Naive thymus-derived CD4-positive, alpha-beta T cell (primary cell): ENCODE results near the gene ALDH4A1. TPM values are rescaled to one million over a fixed set of nuclear protein-coding genes. Genes with fewer than 3 reads are reported as not detected.
A peak's percentile ranks its signal among the peaks of the same experiment; 100 is the strongest.

Source experiments
- ATAC-seq: fragments of 150-1000 bp; cut with Tn5 transposase; 2 replicates; pipeline ENCODE4 v1.10.0; 2021; ENCODE audit warnings: mild to moderate bottlenecking, moderate library complexity
- CTCF ChIA-PET: fragments of 350-600 bp; sonication (Branson Sonifier 250); formaldehyde crosslinking; loops from one replicate; lab custom pipeline; 2021; ENCODE audit warnings: antibody characterized with exemption; lab: Charles Lee
- POLR2A ChIA-PET: fragments of 350-600 bp; sonication (Branson Sonifier 250); formaldehyde crosslinking; loops from one replicate; lab custom pipeline; 2021; ENCODE audit warnings: antibody characterized with exemption, inconsistent platforms; lab: Charles Lee
- DNase-seq, 9 donors: peaks; one replicate each; pipeline versions ENCODE4 v3.0.0 to v3.0.0-alpha.2; 2020 to 2022; ENCODE audit warnings: mixed read lengths in 1 of 9
- H3K27ac ChIP-seq: one replicate; pipeline ENCODE4 v1.7.0; 2013; ENCODE audit warnings: mild to moderate bottlenecking, low read depth, low read length, moderate library complexity
- H3K27me3 ChIP-seq, 2 donors: one replicate each; pipeline ENCODE4 v1.7.0; 2013; ENCODE audit warnings: low read length in 2 of 2, mild to moderate bottlenecking in 2 of 2, moderate library complexity in 2 of 2; ENCODE audit not compliant: control insufficient read depth in 2 of 2, insufficient read depth in 2 of 2
- H3K36me3 ChIP-seq, 3 experiments: 1 replicate in 2 of 3; 2 replicates in 1 of 3; pipeline ENCODE4 v1.7.0; 2013; ENCODE audit warnings: low read length in 3 of 3, mild to moderate bottlenecking in 3 of 3, moderate library complexity in 1 of 3; ENCODE audit not compliant: insufficient read depth in 3 of 3, control insufficient read depth in 2 of 3
- H3K4me1 ChIP-seq, 2 donors: one replicate each; pipeline ENCODE4 v1.7.0; 2013; ENCODE audit warnings: low read length in 2 of 2, mild to moderate bottlenecking in 2 of 2, moderate library complexity in 1 of 2; ENCODE audit not compliant: control insufficient read depth in 2 of 2, insufficient read depth in 2 of 2
- H3K4me3 ChIP-seq: 2 replicates; pipeline ENCODE4 v1.7.0; 2013; ENCODE audit warnings: mild to moderate bottlenecking, low read length
- H3K9me3 ChIP-seq, 3 experiments: 1 replicate in 2 of 3; 2 replicates in 1 of 3; pipeline ENCODE4 v1.7.0; 2013; ENCODE audit warnings: low read length in 3 of 3; ENCODE audit not compliant: control insufficient read depth in 2 of 3
- H3K27ac Mint-ChIP-seq, 9 donors: one replicate each; pipeline ENCODE4 v1.8.0; 2020 to 2022; ENCODE audit warnings: mixed read lengths in 9 of 9, mild to moderate bottlenecking in 8 of 9, moderate library complexity in 5 of 9, inconsistent platforms in 2 of 9
- H3K27me3 Mint-ChIP-seq, 5 donors: one replicate each; pipeline ENCODE4 v1.8.0; 2021 to 2022; ENCODE audit warnings: mixed read lengths in 5 of 5, mild to moderate bottlenecking in 1 of 5
- H3K36me3 Mint-ChIP-seq, 5 donors: one replicate each; pipeline ENCODE4 v1.8.0; 2020 to 2022; ENCODE audit warnings: mixed read lengths in 5 of 5, mild to moderate bottlenecking in 3 of 5, inconsistent platforms in 1 of 5
- H3K4me1 Mint-ChIP-seq, 7 donors: one replicate each; pipeline ENCODE4 v1.8.0; 2020 to 2022; ENCODE audit warnings: mixed read lengths in 7 of 7, mild to moderate bottlenecking in 3 of 7, inconsistent platforms in 1 of 7
- H3K4me3 Mint-ChIP-seq, 10 donors: one replicate each; pipeline ENCODE4 v1.8.0; 2020 to 2022; ENCODE audit warnings: mild to moderate bottlenecking in 10 of 10, mixed read lengths in 10 of 10, moderate library complexity in 6 of 10, inconsistent platforms in 2 of 10
- H3K9me3 Mint-ChIP-seq, 11 donors: one replicate each; pipeline ENCODE4 v1.8.0; 2020 to 2022; ENCODE audit warnings: mixed read lengths in 11 of 11, mild to moderate bottlenecking in 4 of 11, inconsistent platforms in 1 of 11, moderate library complexity in 1 of 11
- intact Hi-C, 2 donors: fragments of 100-400 bp; cut with micrococcal nuclease; formaldehyde crosslinking; loops; one replicate each; pipeline ENCODE4 v1.15.1; 2023
- polyA plus RNA-seq, 2 donors: library from polyadenylated mRNA; unstranded; fragments of 300-500 nt; fragmentation: Illumina TruSeq; gene quantifications; one replicate each; pipeline ENCODE4 v1.2.3, GENCODE V29; 2021
- total RNA-seq, 6 experiments: library from RNA in 5 of 6; stranded (reverse) in 5 of 6; gene quantifications; 1 replicate in 5 of 6; 2 replicates in 1 of 6; pipeline ENCODE4 v1.2.3 and lab custom pipeline; 2021 to 2026

ALDH4A1 gene
- total and polyA plus RNA-seq, 7 experiments from 2014 or later = 0.94 to 3.2 (median 1.4) TPM

GRCh38 chr1:18922848-18923755, 20.7 kb upstream of the ALDH4A1 start:
- ATAC-seq (no peak), DNase-seq (no peak)
- H3K27me3 Mint-ChIP-seq = no peaks in the 10 kb centered on the region
- H3K4me3 Mint-ChIP-seq = peak overlapping the region; percentile 22 to 78 (median 68)
- Histone ChIP-seq H3K27me3 (no peaks in the 10 kb centered on the region), H3K4me1 (peaks cover 42 to 49% of the 10 kb centered on the region in 2 donors), H3K9me3 (no peaks in the 10 kb centered on the region), H3K4me3 (no peak overlapping the region), H3K27ac (no peak overlapping the region), H3K36me3 (peaks cover 0 to 29% (median 8%) of the 10 kb centered on the region in 3 experiments)
- ChIA-PET CTCF (interaction anchor here (1.2 to 5.3 kb wide), 8 partner anchors 10 to 152 kb away, joined by 3 to 58 read pairs (median 5); no protein-coding TSS in a partner anchor), POLR2A (interaction anchor here (0.8 to 7.7 kb wide), 6 partner anchors 13 to 47 kb away, joined by 3 to 181 read pairs (median 4); partner anchors contain the start of genes ALDH4A1 and IFFO2)
- peak overlapping the region; percentile 31 to 83 (median 72) for H3K27ac Mint-ChIP-seq
- peaks cover 24 to 60% (median 49%) of the 10 kb centered on the region in 7 donors for H3K4me1 Mint-ChIP-seq
- H3K36me3 Mint-ChIP-seq = peaks cover 0 to 7% (median 0%) of the 10 kb centered on the region in 5 donors
- peaks cover 0 to 4% (median 0%) of the 10 kb centered on the region in 11 donors for H3K9me3 Mint-ChIP-seq
- intact Hi-C loops = no loop called here

GRCh38 chr1:18922319-18922726, 20.0 kb upstream of the ALDH4A1 start:
- Mint-ChIP-seq H3K4me3 (no peak overlapping the region), H3K4me1 (peaks cover 24 to 52% (median 43%) of the 10 kb centered on the region in 7 donors), H3K36me3 (peaks cover 0 to 8% (median 0%) of the 10 kb centered on the region in 5 donors), H3K27me3 (no peaks in the 10 kb centered on the region), H3K27ac (peak overlapping the region in 1 of 9 donors; percentile 47), H3K9me3 (peaks cover 0 to 4% (median 0%) of the 10 kb centered on the region in 11 donors)
- H3K27me3 ChIP-seq = no peaks in the 10 kb centered on the region
- no peak overlapping the region for H3K4me3 ChIP-seq
- intact Hi-C loops = no loop called here
- H3K27ac ChIP-seq = no peak overlapping the region
- no peaks in the 10 kb centered on the region for H3K9me3 ChIP-seq
- ChIA-PET CTCF (interaction anchor here (0.9 to 1.2 kb wide), 3 partner anchors 9 to 38 kb away, joined by 3 to 5 read pairs (median 3); no protein-coding TSS in a partner anchor), POLR2A (interaction anchor here (1.1 to 1.8 kb wide), 2 partner anchors 32 to 34 kb away, joined by 3 to 7 read pairs; partner anchors contain the start of gene IFFO2)
- peaks cover 0 to 36% (median 8%) of the 10 kb centered on the region in 3 experiments for H3K36me3 ChIP-seq
- DNase-seq (no peak), ATAC-seq (no peak)
- H3K4me1 ChIP-seq = peaks cover 35 to 41% of the 10 kb centered on the region in 2 donors

- Histone ChIP-seq H3K27me3 (no peaks in the 10 kb centered on the region), H3K9me3 (no peaks in the 10 kb centered on the region), H3K4me3 (no peak overlapping the region), H3K27ac (no peak overlapping the region), H3K36me3 (peaks cover 0 to 43% (median 8%) of the 10 kb centered on the region in 3 experiments), H3K4me1 (peaks cover 29 to 35% of the 10 kb centered on the region in 2 donors)
- H3K27ac Mint-ChIP-seq = peak overlapping the region in 5 of 9 donors; percentile 17 to 62 (median 47)
- POLR2A ChIA-PET = interaction anchor here (1.1 to 1.8 kb wide), 3 partner anchors 27 to 35 kb away, joined by 3 to 7 read pairs (median 3); partner anchors contain the start of gene IFFO2
- H3K4me3 Mint-ChIP-seq = peak overlapping the region in 1 of 10 donors; percentile 11
- intact Hi-C loops = loop anchor here in 1 of 2 donors (1.0 kb wide), 1 partner anchor 51 kb away; no protein-coding TSS in a partner anchor
- H3K9me3 Mint-ChIP-seq = peaks cover 0 to 4% (median 0%) of the 10 kb centered on the region in 11 donors
- H3K27me3 Mint-ChIP-seq = no peaks in the 10 kb centered on the region
- CTCF ChIA-PET = interaction anchor here (0.9 to 1.2 kb wide), 3 partner anchors 8 to 38 kb away, joined by 3 to 5 read pairs (median 3); no protein-coding TSS in a partner anchor
- no peak for DNase-seq
- no peak for ATAC-seq
- H3K36me3 Mint-ChIP-seq = peaks cover 0 to 12% (median 3%) of the 10 kb centered on the region in 5 donors
- H3K4me1 Mint-ChIP-seq = peaks cover 20 to 46% (median 41%) of the 10 kb centered on the region in 7 donors
Observed at GRCh38 chr1:18921516-18922251, 19.3 kb upstream of the ALDH4A1 start.

- Histone ChIP-seq H3K4me1 (peaks cover 22 to 28% of the 10 kb centered on the region in 2 donors), H3K9me3 (no peaks in the 10 kb centered on the region), H3K4me3 (no peak overlapping the region), H3K36me3 (peaks cover 0 to 50% (median 11%) of the 10 kb centered on the region in 3 experiments), H3K27ac (no peak overlapping the region), H3K27me3 (no peaks in the 10 kb centered on the region)
- H3K4me3 Mint-ChIP-seq = no peak overlapping the region
- POLR2A ChIA-PET = interaction anchor here (0.6 to 1.8 kb wide), 3 partner anchors 28 to 89 kb away, joined by 3 to 7 read pairs (median 3); partner anchors contain the start of gene IFFO2
- DNase-seq (no peak), ATAC-seq (no peak)
- CTCF ChIA-PET = no interaction called here
- peaks cover 0 to 4% (median 0%) of the 10 kb centered on the region in 11 donors for H3K9me3 Mint-ChIP-seq
- intact Hi-C loops = loop anchor here in 1 of 2 donors (1.0 kb wide), 1 partner anchor 51 kb away; no protein-coding TSS in a partner anchor
- H3K4me1 Mint-ChIP-seq = peaks cover 20 to 41% (median 37%) of the 10 kb centered on the region in 7 donors
- peak overlapping the region in 1 of 9 donors; percentile 53 for H3K27ac Mint-ChIP-seq
- H3K36me3 Mint-ChIP-seq = peaks cover 0 to 13% (median 3%) of the 10 kb centered on the region in 5 donors
- no peaks in the 10 kb centered on the region for H3K27me3 Mint-ChIP-seq
Observed at GRCh38 chr1:18920931-18921330, 18.6 kb upstream of the ALDH4A1 start.

GRCh38 chr1:18919956-18920355, 17.6 kb upstream of the ALDH4A1 start:
- CTCF ChIA-PET = no interaction called here
- Histone ChIP-seq H3K27me3 (no peaks in the 10 kb centered on the region), H3K27ac (no peak overlapping the region), H3K9me3 (no peaks in the 10 kb centered on the region), H3K4me3 (no peak overlapping the region), H3K36me3 (peaks cover 0 to 60% (median 12%) of the 10 kb centered on the region in 3 experiments), H3K4me1 (peaks cover 14 to 18% of the 10 kb centered on the region in 2 donors)
- Mint-ChIP-seq H3K4me3 (no peak overlapping the region), H3K27ac (no peak overlapping the region), H3K36me3 (peaks cover 0 to 9% (median 0%) of the 10 kb centered on the region in 5 donors), H3K27me3 (no peaks in the 10 kb centered on the region), H3K9me3 (no peaks in the 10 kb centered on the region), H3K4me1 (peaks cover 14 to 33% (median 29%) of the 10 kb centered on the region in 7 donors)
- no peak for DNase-seq
- intact Hi-C loops = no loop called here
- no peak for ATAC-seq
- POLR2A ChIA-PET = no interaction called here
